Measurements from ENCODE around the gene PGA5.

Gene PGA5

GRCh38 chr11:61295596-61295926 is 54.6 kb downstream of the PGA5 start:
- DNase-seq = no peak

GRCh38 chr11:61297341-61297740 is 56.4 kb downstream of the PGA5 start:
- DNase-seq = no peak

- no peak for DNase-seq
Observed at GRCh38 chr11:61297746-61298145, 56.8 kb downstream of the PGA5 start.

DNA sequence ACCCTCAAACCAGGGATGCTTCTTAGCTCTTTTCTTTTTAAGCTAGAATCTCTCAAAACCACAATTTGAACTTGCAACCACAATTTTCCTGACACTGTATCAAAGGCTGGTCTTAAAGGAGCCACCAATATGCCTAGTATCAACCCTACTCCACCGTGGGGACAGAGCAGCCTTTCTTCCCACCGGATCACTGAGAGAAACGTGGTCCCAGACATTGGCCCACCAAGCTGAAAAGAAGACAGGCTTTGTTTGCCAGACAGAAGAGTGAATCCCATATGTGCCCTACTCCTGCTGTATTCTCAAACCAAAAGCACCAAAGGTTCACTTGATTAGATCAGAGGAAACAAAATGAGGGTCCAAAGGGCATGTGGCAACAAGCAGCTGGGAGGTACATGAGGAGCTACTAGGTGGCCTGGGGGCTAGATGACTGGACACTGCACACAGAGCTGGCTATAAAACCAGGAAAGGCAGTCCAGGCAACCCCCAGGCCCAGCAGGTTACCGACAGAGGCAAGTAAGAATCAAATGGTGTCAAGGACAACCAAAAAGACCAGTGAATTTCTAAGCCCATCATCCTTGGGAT is 57.8 kb downstream of the PGA5 start:
- no peak for DNase-seq
